ENCODE measurements around the gene HK3.

The HK3 gene

GRCh38 chr5:176899296-176899891 lies at the start of gene HK3:
Gene HK3 (minus strand): TSS chr5:176899346. CDS start chr5:176896159, 3,187 bp downstream.
- Mint-ChIP-seq H3K4me1 (peaks cover 21 to 40% of the 10 kb centered on the region in 2 donors), H3K9me3 (peaks cover 0 to 2% of the 10 kb centered on the region in 2 donors), H3K27ac (peak within 1 kb of the TSS; percentile 42), H3K4me3 (no peak within 1 kb of the TSS), H3K27me3 (peaks cover 0 to 8% of the 10 kb centered on the region in 2 donors), H3K36me3 (peaks cover 28 to 30% of the 10 kb centered on the region in 2 donors)
- no peak for ATAC-seq (replicated peaks)
- DNase-seq = no peak

- Mint-ChIP-seq H3K4me3 (no peak overlapping the region), H3K9me3 (no peaks in the 10 kb centered on the region), H3K27ac (no peak overlapping the region), H3K4me1 (no peaks in the 10 kb centered on the region), H3K27me3 (no peaks in the 10 kb centered on the region), H3K36me3 (peaks cover 25 to 32% of the 10 kb centered on the region in 2 donors)
- DNase-seq = no peak
- no peak for ATAC-seq (replicated peaks)
Measured at GRCh38 chr5:176948458-176948857, 49.3 kb upstream of the HK3 start.

- H3K27ac Mint-ChIP-seq = no peak overlapping the region
- peaks cover 27 to 32% of the 10 kb centered on the region in 2 donors for H3K36me3 Mint-ChIP-seq
Measured at GRCh38 chr5:176947847-176948246, 48.7 kb upstream of the HK3 start.

GRCh38 chr5:176944268-176944667 lies 45.1 kb upstream of the HK3 start:
- H3K9me3 Mint-ChIP-seq = no peaks in the 10 kb centered on the region
- H3K27ac Mint-ChIP-seq = no peak overlapping the region
- H3K4me1 Mint-ChIP-seq = peaks cover 0 to 3% of the 10 kb centered on the region in 2 donors
- H3K4me3 Mint-ChIP-seq = no peak overlapping the region
- DNase-seq (no peak), ATAC-seq (replicated peaks) (no peak)
- H3K27me3 Mint-ChIP-seq = no peaks in the 10 kb centered on the region
- peaks cover 29 to 35% of the 10 kb centered on the region in 2 donors for H3K36me3 Mint-ChIP-seq

More at GRCh38 chr5:176947847-176948246, 48.7 kb upstream of the HK3 start:
- Mint-ChIP-seq H3K9me3 (no peaks in the 10 kb centered on the region), H3K4me3 (no peak overlapping the region), H3K4me1 (peaks cover 0 to 3% of the 10 kb centered on the region in 2 donors), H3K27me3 (no peaks in the 10 kb centered on the region)
- DNase-seq (no peak), ATAC-seq (replicated peaks) (no peak)

GRCh38 chr5:176943816-176944215 lies 44.7 kb upstream of the HK3 start:
- DNase-seq (no peak), ATAC-seq (replicated peaks) (no peak)
- Mint-ChIP-seq H3K9me3 (no peaks in the 10 kb centered on the region), H3K4me1 (peaks cover 0 to 3% of the 10 kb centered on the region in 2 donors), H3K27me3 (no peaks in the 10 kb centered on the region), H3K36me3 (peaks cover 29 to 35% of the 10 kb centered on the region in 2 donors), H3K27ac (no peak overlapping the region), H3K4me3 (no peak overlapping the region)

- DNase-seq (no peak), ATAC-seq (replicated peaks) (no peak)
- H3K9me3 Mint-ChIP-seq = no peaks in the 10 kb centered on the region
- no peak overlapping the region for H3K27ac Mint-ChIP-seq
- H3K36me3 Mint-ChIP-seq = peaks cover 29 to 40% of the 10 kb centered on the region in 2 donors
- H3K4me1 Mint-ChIP-seq = peaks cover 0 to 3% of the 10 kb centered on the region in 2 donors
- H3K27me3 Mint-ChIP-seq = no peaks in the 10 kb centered on the region
- no peak overlapping the region for H3K4me3 Mint-ChIP-seq
Measured at GRCh38 chr5:176941951-176942350, 42.8 kb upstream of the HK3 start.

- H3K27me3 Mint-ChIP-seq = no peaks in the 10 kb centered on the region
- H3K36me3 Mint-ChIP-seq = peaks cover 24 to 43% of the 10 kb centered on the region in 2 donors
- H3K4me3 Mint-ChIP-seq = no peak overlapping the region
- H3K27ac Mint-ChIP-seq = no peak overlapping the region
- ATAC-seq (replicated peaks) = no peak
- H3K9me3 Mint-ChIP-seq = no peaks in the 10 kb centered on the region
- H3K4me1 Mint-ChIP-seq = peaks cover 0 to 10% of the 10 kb centered on the region in 2 donors
- DNase-seq = no peak
Measured at GRCh38 chr5:176938472-176938871, 39.3 kb upstream of the HK3 start.

- no peak overlapping the region for H3K4me3 Mint-ChIP-seq
- ATAC-seq (replicated peaks) = no peak
- peaks cover 13 to 18% of the 10 kb centered on the region in 2 donors for H3K4me1 Mint-ChIP-seq
Measured at GRCh38 chr5:176935017-176935416, 35.9 kb upstream of the HK3 start.

GRCh38 chr5:176934309-176934930 lies 35.3 kb upstream of the HK3 start:
- Mint-ChIP-seq H3K9me3 (no peaks in the 10 kb centered on the region), H3K4me3 (no peak overlapping the region), H3K4me1 (peaks cover 13 to 18% of the 10 kb centered on the region in 2 donors), H3K36me3 (peaks cover 25 to 47% of the 10 kb centered on the region in 2 donors), H3K27ac (no peak overlapping the region), H3K27me3 (no peaks in the 10 kb centered on the region)
- ATAC-seq (replicated peaks) (no peak), DNase-seq (no peak)

More at GRCh38 chr5:176935017-176935416, 35.9 kb upstream of the HK3 start:
- H3K36me3 Mint-ChIP-seq = peaks cover 24 to 47% of the 10 kb centered on the region in 2 donors
- no peak for DNase-seq
- H3K27me3 Mint-ChIP-seq = no peaks in the 10 kb centered on the region
- H3K27ac Mint-ChIP-seq = no peak overlapping the region
- H3K9me3 Mint-ChIP-seq = no peaks in the 10 kb centered on the region

GRCh38 chr5:176929654-176930053 lies 30.5 kb upstream of the HK3 start:
- H3K9me3 Mint-ChIP-seq = no peaks in the 10 kb centered on the region
- H3K4me3 Mint-ChIP-seq = no peak overlapping the region
- H3K4me1 Mint-ChIP-seq = peaks cover 5 to 18% of the 10 kb centered on the region in 2 donors
- ATAC-seq (replicated peaks) (no peak), DNase-seq (no peak)
- no peaks in the 10 kb centered on the region for H3K27me3 Mint-ChIP-seq
- peaks cover 24 to 36% of the 10 kb centered on the region in 2 donors for H3K36me3 Mint-ChIP-seq
- no peak overlapping the region for H3K27ac Mint-ChIP-seq

- Mint-ChIP-seq H3K36me3 (peaks cover 23 to 39% of the 10 kb centered on the region in 2 donors), H3K27me3 (no peaks in the 10 kb centered on the region), H3K27ac (no peak overlapping the region), H3K9me3 (no peaks in the 10 kb centered on the region), H3K4me1 (peaks cover 5 to 18% of the 10 kb centered on the region in 2 donors), H3K4me3 (no peak overlapping the region)
- DNase-seq = no peak
- ATAC-seq (replicated peaks) = no peak
Measured at GRCh38 chr5:176927562-176927961, 28.4 kb upstream of the HK3 start.

GRCh38 chr5:176922817-176923216 lies 23.7 kb upstream of the HK3 start:
- Mint-ChIP-seq H3K27me3 (no peaks in the 10 kb centered on the region), H3K27ac (no peak overlapping the region), H3K9me3 (no peaks in the 10 kb centered on the region), H3K4me1 (no peaks in the 10 kb centered on the region), H3K4me3 (no peak overlapping the region), H3K36me3 (peaks cover 34 to 48% of the 10 kb centered on the region in 2 donors)
- DNase-seq = no peak
- no peak for ATAC-seq (replicated peaks)

- peaks cover 32 to 48% of the 10 kb centered on the region in 2 donors for H3K36me3 Mint-ChIP-seq
- no peaks in the 10 kb centered on the region for H3K4me1 Mint-ChIP-seq
- DNase-seq (no peak), ATAC-seq (replicated peaks) (no peak)
- H3K9me3 Mint-ChIP-seq = no peaks in the 10 kb centered on the region
- H3K27ac Mint-ChIP-seq = peak overlapping the region; percentile 25
- no peak overlapping the region for H3K4me3 Mint-ChIP-seq
- no peaks in the 10 kb centered on the region for H3K27me3 Mint-ChIP-seq
Measured at GRCh38 chr5:176921714-176922113, 22.6 kb upstream of the HK3 start.

GRCh38 chr5:176918613-176919012 lies 19.5 kb upstream of the HK3 start:
- Mint-ChIP-seq H3K9me3 (no peaks in the 10 kb centered on the region), H3K4me1 (peaks cover 2 to 9% of the 10 kb centered on the region in 2 donors), H3K4me3 (no peak overlapping the region), H3K27me3 (no peaks in the 10 kb centered on the region), H3K27ac (no peak overlapping the region), H3K36me3 (peaks cover 41 to 47% of the 10 kb centered on the region in 2 donors)
- ATAC-seq (replicated peaks) (no peak), DNase-seq (no peak)

- Mint-ChIP-seq H3K27ac (no peak overlapping the region), H3K4me1 (peaks cover 2 to 14% of the 10 kb centered on the region in 2 donors), H3K9me3 (no peaks in the 10 kb centered on the region), H3K36me3 (peaks cover 37 to 47% of the 10 kb centered on the region in 2 donors), H3K4me3 (no peak overlapping the region), H3K27me3 (no peaks in the 10 kb centered on the region)
- ATAC-seq (replicated peaks) (no peak), DNase-seq (no peak)
Measured at GRCh38 chr5:176916337-176916736, 17.2 kb upstream of the HK3 start.
